Measurements from ENCODE around the gene PLCB1. TPM values are rescaled to one million over a fixed set of nuclear protein-coding genes. Genes with fewer than 3 reads are reported as not detected.

Gene PLCB1
- total RNA-seq, 1 experiment from 2014 or later: not detected

DNA sequence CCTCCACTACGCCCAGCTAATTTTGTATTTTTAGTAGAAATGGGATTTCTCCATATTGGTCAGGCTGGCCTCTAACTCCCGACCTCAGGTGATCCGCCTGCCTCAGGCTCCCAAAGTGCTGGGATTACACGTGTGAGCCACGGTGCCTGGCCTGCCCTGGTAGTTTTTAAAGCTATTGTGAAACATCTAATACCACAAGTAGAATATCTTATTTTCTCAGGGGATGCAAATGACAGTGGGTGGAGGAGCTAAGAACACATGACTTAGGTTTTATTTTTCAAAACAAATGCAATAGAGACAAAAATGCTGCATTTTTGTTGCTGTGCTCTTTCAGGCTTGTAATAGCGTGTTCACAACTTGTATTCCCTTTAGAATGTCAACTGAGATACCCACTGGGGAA is 671.9 kb downstream of the PLCB1 start:
- CTCF ChIA-PET: no interaction called here
- no peak for TF ChIP-seq EZH2 (IDR thresholded peaks at IDR 0.05; ENCODE audit: low read depth)
- TF ChIP-seq, protein P1, sequence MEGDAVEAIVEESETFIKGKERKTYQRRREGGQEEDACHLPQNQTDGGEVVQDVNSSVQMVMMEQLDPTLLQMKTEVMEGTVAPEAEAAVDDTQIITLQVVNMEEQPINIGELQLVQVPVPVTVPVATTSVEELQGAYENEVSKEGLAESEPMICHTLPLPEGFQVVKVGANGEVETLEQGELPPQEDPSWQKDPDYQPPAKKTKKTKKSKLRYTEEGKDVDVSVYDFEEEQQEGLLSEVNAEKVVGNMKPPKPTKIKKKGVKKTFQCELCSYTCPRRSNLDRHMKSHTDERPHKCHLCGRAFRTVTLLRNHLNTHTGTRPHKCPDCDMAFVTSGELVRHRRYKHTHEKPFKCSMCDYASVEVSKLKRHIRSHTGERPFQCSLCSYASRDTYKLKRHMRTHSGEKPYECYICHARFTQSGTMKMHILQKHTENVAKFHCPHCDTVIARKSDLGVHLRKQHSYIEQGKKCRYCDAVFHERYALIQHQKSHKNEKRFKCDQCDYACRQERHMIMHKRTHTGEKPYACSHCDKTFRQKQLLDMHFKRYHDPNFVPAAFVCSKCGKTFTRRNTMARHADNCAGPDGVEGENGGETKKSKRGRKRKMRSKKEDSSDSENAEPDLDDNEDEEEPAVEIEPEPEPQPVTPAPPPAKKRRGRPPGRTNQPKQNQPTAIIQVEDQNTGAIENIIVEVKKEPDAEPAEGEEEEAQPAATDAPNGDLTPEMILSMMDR (conservative IDR thresholded peaks at IDR 0.05): no peak
- BruUV-seq (replicated peaks): no TSS peak

GRCh38 chr20:8805737-8806442 is 673.8 kb downstream of the PLCB1 start:
- intact Hi-C loops (cut with micrococcal nuclease; ENCODE audit: unreplicated experiment): no loop called here
- H3K27ac ChIP-seq: no peak overlapping the region
- H3K4me1 ChIP-seq (replicated peaks; ENCODE audit: insufficient read depth): no peaks in the 10 kb centered on the region
- H3K9me2 ChIP-seq (ENCODE audit: insufficient read depth): no peaks in the 10 kb centered on the region
- BruUV-seq (replicated peaks): no TSS peak
- TF ChIP-seq EZH2 (IDR thresholded peaks at IDR 0.05; ENCODE audit: low read depth): no peak
- TF ChIP-seq, protein P1 (conservative IDR thresholded peaks at IDR 0.05): no peak
- H3K27me3 ChIP-seq (ENCODE audit: insufficient read depth, low read depth): no peaks in the 10 kb centered on the region
- no peak overlapping the region for H3K4me3 ChIP-seq
- H3K79me2 ChIP-seq (ENCODE audit: low read depth): no peaks in the 10 kb centered on the region
- no peak for DNase-seq
- no peak overlapping the region for H3K4me2 ChIP-seq
- POLR2A ChIA-PET (ENCODE audit: unreplicated experiment): no interaction called here
- no peaks in the 10 kb centered on the region for H3F3A ChIP-seq (ENCODE audit: insufficient read depth, low read depth)
- no peaks in the 10 kb centered on the region for H4K20me1 ChIP-seq (ENCODE audit: insufficient read depth)
- no peak overlapping the region for H2AFZ ChIP-seq
- no peaks in the 10 kb centered on the region for H3K36me3 ChIP-seq (ENCODE audit: low read depth)
- CTCF ChIA-PET: no interaction called here
- no peaks in the 10 kb centered on the region for H3K9me3 ChIP-seq (ENCODE audit: insufficient read depth, low read depth)

More for the DNA sequence above, 671.9 kb downstream of the PLCB1 start:
- H3F3A ChIP-seq (ENCODE audit: insufficient read depth, low read depth): no peaks in the 10 kb centered on the region
- H3K9me3 ChIP-seq (ENCODE audit: insufficient read depth, low read depth): no peaks in the 10 kb centered on the region
- no peaks in the 10 kb centered on the region for H3K4me1 ChIP-seq (replicated peaks; ENCODE audit: insufficient read depth)
- no peaks in the 10 kb centered on the region for H3K9me2 ChIP-seq (ENCODE audit: insufficient read depth)
- DNase-seq: no peak
- no peaks in the 10 kb centered on the region for H4K20me1 ChIP-seq (ENCODE audit: insufficient read depth)
- no peaks in the 10 kb centered on the region for H3K79me2 ChIP-seq (ENCODE audit: low read depth)
- H3K4me2 ChIP-seq: no peak overlapping the region
- no peak overlapping the region for H2AFZ ChIP-seq
- no peaks in the 10 kb centered on the region for H3K27me3 ChIP-seq (ENCODE audit: insufficient read depth, low read depth)
- no peak overlapping the region for H3K4me3 ChIP-seq
- no peaks in the 10 kb centered on the region for H3K36me3 ChIP-seq (ENCODE audit: low read depth)
- H3K27ac ChIP-seq: no peak overlapping the region
- POLR2A ChIA-PET (ENCODE audit: unreplicated experiment): no interaction called here
- intact Hi-C loops (cut with micrococcal nuclease; ENCODE audit: unreplicated experiment): no loop called here

DNA sequence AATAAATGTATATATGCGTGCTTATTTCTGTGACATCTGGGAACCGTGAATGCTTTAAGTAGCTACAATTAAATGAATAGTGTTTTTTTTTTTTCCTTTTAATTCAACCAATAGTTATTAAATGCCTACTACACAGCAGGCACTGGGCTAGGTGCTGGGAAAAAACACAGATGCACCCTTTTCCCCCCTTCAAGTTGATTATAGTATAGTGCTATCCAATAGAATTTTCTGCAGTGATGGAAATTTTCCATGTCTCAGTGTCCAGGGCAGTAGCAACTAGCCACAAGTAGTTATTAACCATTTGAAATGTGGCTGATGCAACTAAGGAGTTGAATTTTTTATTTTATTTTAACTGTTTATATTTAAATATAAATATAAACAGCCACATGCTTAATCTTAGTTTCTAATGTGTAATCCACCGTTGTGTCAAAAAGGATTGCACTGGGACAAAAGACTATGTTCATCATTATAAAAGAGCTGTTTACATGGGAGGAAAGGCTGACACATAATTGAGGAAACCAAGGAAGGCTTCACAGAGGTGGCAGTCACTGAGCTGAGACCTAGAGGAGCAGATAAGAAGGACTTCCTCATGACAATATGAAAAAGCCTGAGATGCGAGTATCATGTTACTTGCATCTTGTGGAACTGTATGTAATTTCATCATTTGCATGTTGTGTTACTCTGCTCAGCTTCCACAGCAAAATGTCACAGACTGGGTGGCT is 675.6 kb downstream of the PLCB1 start:
- DNase-seq: no peak
- Histone ChIP-seq H3K4me1 (replicated peaks; ENCODE audit: insufficient read depth) (no peaks in the 10 kb centered on the region), H4K20me1 (ENCODE audit: insufficient read depth) (no peaks in the 10 kb centered on the region), H3K4me2 (no peak overlapping the region), H2AFZ (no peak overlapping the region), H3K9me3 (ENCODE audit: insufficient read depth, low read depth) (no peaks in the 10 kb centered on the region), H3K4me3 (no peak overlapping the region), H3F3A (ENCODE audit: insufficient read depth, low read depth) (no peaks in the 10 kb centered on the region), H3K27me3 (ENCODE audit: insufficient read depth, low read depth) (no peaks in the 10 kb centered on the region), H3K27ac (no peak overlapping the region), H3K36me3 (ENCODE audit: low read depth) (no peaks in the 10 kb centered on the region), H3K79me2 (ENCODE audit: low read depth) (no peaks in the 10 kb centered on the region), H3K9me2 (ENCODE audit: insufficient read depth) (no peaks in the 10 kb centered on the region)
- intact Hi-C loops (cut with micrococcal nuclease; ENCODE audit: unreplicated experiment): no loop called here
- CTCF ChIA-PET: no interaction called here
- POLR2A ChIA-PET (ENCODE audit: unreplicated experiment): no interaction called here
- TF ChIP-seq, protein P1 (conservative IDR thresholded peaks at IDR 0.05): no peak
- TF ChIP-seq EZH2 (IDR thresholded peaks at IDR 0.05; ENCODE audit: low read depth): no peak
- BruUV-seq (replicated peaks): no TSS peak

All from PC-9 (cell line).